GM12878 (cell line): ENCODE data around the gene BOD1L1. TPM values are rescaled to one million over a fixed set of nuclear protein-coding genes. Genes with fewer than 3 reads are reported as not detected.

ENCODE experiments used
- ATF7 ChIP-seq: fragments of 450-650 bp; IDR thresholded peaks from 2 replicates; pipeline ENCODE4 v1.6.1; 2016; ENCODE audit warnings: low read depth, mild to moderate bottlenecking
- E4F1 ChIP-seq: fragments of 450-650 bp; IDR thresholded peaks from 2 replicates; pipeline ENCODE4 v1.6.1; 2018; ENCODE audit warnings: borderline replicate concordance, mild to moderate bottlenecking; ENCODE audit not compliant: partially characterized antibody
- ELK1 ChIP-seq: IDR thresholded peaks from 2 replicates; pipeline ENCODE4 v1.6.1; 2012; ENCODE audit warnings: low read depth, low read length, improper control_type of control experiment
- EP300 ChIP-seq, 2 experiments: fragments of 150-350 bp in 1 of 2; IDR thresholded peaks; 2 replicates each; pipeline ENCODE4 v1.6.1; 2011 to 2012; ENCODE audit warnings: low read depth in 2 of 2, low read length in 2 of 2, borderline replicate concordance in 1 of 2, improper control_type of control experiment in 1 of 2, inconsistent platforms in 1 of 2; ENCODE audit not compliant: control insufficient read depth in 1 of 2
- ESRRA ChIP-seq: IDR thresholded peaks from 2 replicates; pipeline ENCODE4 v1.6.1; 2012; ENCODE audit warnings: mild to moderate bottlenecking, low read length, improper control_type of control experiment
- KDM1A ChIP-seq: fragments of 200-600 bp; sonication (generic); IDR thresholded peaks from 2 replicates; pipeline ENCODE4 v1.6.1; 2016; ENCODE audit warnings: borderline replicate concordance
- KLF5 ChIP-seq: fragments of 450-650 bp; IDR thresholded peaks from 2 replicates; pipeline ENCODE4 v1.6.1; 2014; ENCODE audit warnings: mild to moderate bottlenecking; ENCODE audit not compliant: partially characterized antibody
- NR2C2 ChIP-seq: IDR thresholded peaks from 2 replicates; pipeline ENCODE4 v1.6.1; 2011; ENCODE audit warnings: borderline replicate concordance, low read depth; ENCODE audit not compliant: control insufficient read depth, insufficient read length
- RELA ChIP-seq: fragments of 450-650 bp; IDR thresholded peaks from 2 replicates; pipeline ENCODE4 v1.8.0; 2014; ENCODE audit warnings: borderline replicate concordance; ENCODE audit not compliant: partially characterized antibody
- RELB ChIP-seq: fragments of 450-650 bp; IDR thresholded peaks from 2 replicates; pipeline ENCODE4 v1.6.1; 2017; ENCODE audit warnings: low read depth, mild to moderate bottlenecking, moderate library complexity
- SMAD1 ChIP-seq: fragments of 450-650 bp; IDR thresholded peaks from 2 replicates; pipeline ENCODE4 v1.6.1; 2018; ENCODE audit warnings: mild to moderate bottlenecking, low read depth; ENCODE audit not compliant: partially characterized antibody
- SMC3 ChIP-seq: IDR thresholded peaks from 2 replicates; pipeline ENCODE4 v1.6.1; 2011; ENCODE audit warnings: low read length, improper control_type of control experiment, borderline replicate concordance
- SP1 ChIP-seq: IDR thresholded peaks from one replicate; pipeline ENCODE4 v1.6.1; 2011; ENCODE audit warnings: low read depth, low read length
- SPI1 ChIP-seq: IDR thresholded peaks from 2 replicates; pipeline ENCODE4 v1.6.1; 2011; ENCODE audit warnings: low read depth, mild to moderate bottlenecking, low read length, moderate library complexity, borderline replicate concordance; ENCODE audit not compliant: insufficient read depth
- STAT1 ChIP-seq: fragments of 450-650 bp; conservative IDR thresholded peaks from 2 replicates; pipeline ENCODE4 v1.6.1; 2014; ENCODE audit warnings: antibody characterized with exemption, mild to moderate bottlenecking
- TBL1XR1 ChIP-seq: IDR thresholded peaks from 2 replicates; pipeline ENCODE4 v1.6.1; 2012; ENCODE audit warnings: low read depth, low read length, improper control_type of control experiment
- TCF12 ChIP-seq: IDR thresholded peaks from 2 replicates; pipeline ENCODE4 v1.6.1; 2011; ENCODE audit warnings: low read depth, mild to moderate bottlenecking, low read length
- YY1 ChIP-seq: IDR thresholded peaks from 2 replicates; pipeline ENCODE4 v1.6.1; 2011; ENCODE audit warnings: low read depth, mild to moderate bottlenecking, low read length
- ZBTB4 ChIP-seq: fragments of 450-650 bp; formaldehyde crosslinking; IDR thresholded peaks from 2 replicates; pipeline ENCODE4 v1.4.0; 2022; ENCODE audit warnings: mild to moderate bottlenecking, moderate library complexity
- ZNF217 ChIP-seq: fragments of 450-650 bp; IDR thresholded peaks from 2 replicates; pipeline ENCODE4 v1.6.1; 2017; ENCODE audit warnings: antibody characterized with exemption, mild to moderate bottlenecking
- polyA plus RNA-seq, 11 experiments: library from polyadenylated mRNA; depleted of rRNA in 4 of 11; unstranded in 6 of 11; stranded (reverse) in 5 of 11; fragments of >200 nt; fragmentation: Nextera tagmentation in 4 of 11; fragmentation: Illumina TruSeq in 1 of 11; extraction: Ambion mirVana in 4 of 11; extraction: Trizol in 1 of 11; gene quantifications; 1 replicate in 1 of 11; 2 replicates in 10 of 11; pipeline versions ENCODE4 v1.2.1 to v1.2.3, GENCODE V29; 2011 to 2016; ENCODE audit warnings: inconsistent platforms in 2 of 11, missing spikeins in 2 of 11, low read depth in 1 of 11
- total RNA-seq, 4 experiments: library from RNA; depleted of rRNA in 3 of 4; stranded (reverse); fragments of >200 nt in 3 of 4; fragmentation: Illumina TruSeq in 1 of 4; extraction: Trizol in 1 of 4; gene quantifications; 2 replicates each; pipeline versions ENCODE4 v1.2.1 to v1.2.3, GENCODE V29; 2013 to 2021

BOD1L1 gene
- total and polyA plus RNA-seq, 10 of the 15 experiments (the other 5 are each of a cell fraction or from before 2014, with no cell fraction given) = 6.8 to 41.6 (median 24.3) TPM

GRCh38 chr4:13527981-13528820 lies 99.3 kb downstream of the BOD1L1 start (continued):
- no peak for TF ChIP-seq E4F1
- no peak for TF ChIP-seq SP1
- TF ChIP-seq ELK1 = no peak
- no peak for TF ChIP-seq ZBTB4 (CRISPR knock-in tag)
- TF ChIP-seq RELB = no peak
- TF ChIP-seq SMC3 = no peak
- no peak for TF ChIP-seq EP300 (IDR thresholded peaks at IDR 0.05; ENCODE audit: borderline replicate concordance in 1 of 2, control insufficient read depth in 1 of 2, low read depth in 2 of 2, low read length in 2 of 2)
- no peak for TF ChIP-seq KLF5
- no peak for TF ChIP-seq NR2C2
- no peak for TF ChIP-seq KDM1A
- TF ChIP-seq STAT1 = no peak
- TF ChIP-seq TBL1XR1 = peak; percentile 32; the same call in 1 of the 2 replicates
- peak; percentile 87 for TF ChIP-seq ATF7
- no peak for TF ChIP-seq ESRRA
- no peak for TF ChIP-seq SMAD1
- TF ChIP-seq ZNF217 = no peak
- TF ChIP-seq RELA = no peak
- no peak for TF ChIP-seq TCF12
- TF ChIP-seq SPI1 = peak; percentile 35; the same call in 1 of the 2 replicates
- no peak for TF ChIP-seq YY1
